WTC11 (cell line): ENCODE results near the gene C1orf167. TPM values are rescaled to one million over a fixed set of nuclear protein-coding genes. Genes with fewer than 3 reads are reported as not detected.

Source experiments
- ATAC-seq: fragments of 200-7000 bp; cut with Tn5 transposase; 2 replicates; pipeline ENCODE4 v1.10.0; 2021; ENCODE audit warnings: mild to moderate bottlenecking, moderate library complexity
- CTCF ChIA-PET: fragments of 300-600 bp; sonication (Branson Sonifier 250); formaldehyde crosslinking; loops from one replicate; lab custom pipeline; 2021; ENCODE audit warnings: antibody characterized with exemption; lab: Charles Lee
- POLR2A ChIA-PET: fragments of 350-600 bp; sonication (Branson Sonifier 250); formaldehyde crosslinking; loops from one replicate; lab custom pipeline; 2021; ENCODE audit warnings: antibody characterized with exemption; lab: Charles Lee
- DNase-seq: peaks from one replicate; pipeline ENCODE4 v3.0.0; 2021; ENCODE audit warnings: low spot score
- H3K27ac Mint-ChIP-seq: 2 replicates; pipeline ENCODE4 v1.8.0; 2021; ENCODE audit warnings: mixed read lengths
- H3K27me3 Mint-ChIP-seq: 2 replicates; pipeline ENCODE4 v1.8.0; 2021; ENCODE audit warnings: low read depth, mild to moderate bottlenecking, moderate library complexity, mixed read lengths
- H3K36me3 Mint-ChIP-seq: 2 replicates; pipeline ENCODE4 v1.8.0; 2021; ENCODE audit warnings: mixed read lengths
- H3K4me1 Mint-ChIP-seq: 2 replicates; pipeline ENCODE4 v1.8.0; 2022; ENCODE audit warnings: mixed read lengths
- H3K4me3 Mint-ChIP-seq: 2 replicates; pipeline ENCODE4 v1.8.0; 2021; ENCODE audit warnings: mild to moderate bottlenecking, moderate library complexity, mixed read lengths
- H3K9me3 Mint-ChIP-seq: 2 replicates; pipeline ENCODE4 v1.8.0; 2021; ENCODE audit warnings: mixed read lengths
- AR ChIP-seq: fragments of 250-450 bp; sonication (Bioruptor Pico); IDR thresholded peaks from 2 replicates; pipeline ENCODE4 v1.9.0; 2021; ENCODE audit warnings: mild to moderate bottlenecking
- CREB1 ChIP-seq: sonication (generic); formaldehyde crosslinking; IDR thresholded peaks from 2 replicates; pipeline ENCODE4 v1.8.0; 2023; ENCODE audit warnings: mild to moderate bottlenecking, missing genetic modification reagents
- FOXJ3 ChIP-seq: sonication (generic); formaldehyde crosslinking; IDR thresholded peaks from 2 replicates; pipeline ENCODE4 v1.9.0; 2021; ENCODE audit warnings: missing genetic modification reagents, mild to moderate bottlenecking, borderline replicate concordance
- GRHL2 ChIP-seq: fragments of 250-450 bp; sonication (Bioruptor Pico); IDR thresholded peaks from 2 replicates; pipeline ENCODE4 v1.8.0; 2022; ENCODE audit warnings: mild to moderate bottlenecking, moderate library complexity; ENCODE audit not compliant: insufficient replicate concordance, severe bottlenecking
- NFATC4 ChIP-seq: fragments of 250-450 bp; sonication (Bioruptor Pico); IDR thresholded peaks from 2 replicates; pipeline ENCODE4 v1.9.0; 2021; ENCODE audit warnings: mild to moderate bottlenecking
- NR3C1 ChIP-seq: sonication (generic); formaldehyde crosslinking; conservative IDR thresholded peaks from 2 replicates; pipeline ENCODE4 v1.8.1; 2023; ENCODE audit warnings: low read depth, mild to moderate bottlenecking, missing genetic modification reagents
- SOX15 ChIP-seq: fragments of 250-450 bp; sonication (Bioruptor Pico); IDR thresholded peaks from 2 replicates; pipeline ENCODE4 v1.9.0; 2021; ENCODE audit warnings: mild to moderate bottlenecking
- TEAD4 ChIP-seq: sonication (generic); formaldehyde crosslinking; IDR thresholded peaks from 2 replicates; pipeline ENCODE4 v1.8.0; 2022; ENCODE audit warnings: mild to moderate bottlenecking, missing genetic modification reagents
- TP53 ChIP-seq: sonication (generic); formaldehyde crosslinking; IDR thresholded peaks from 2 replicates; pipeline ENCODE4 v1.8.1; 2023; ENCODE audit warnings: mild to moderate bottlenecking, missing genetic modification reagents
- ZNF121 ChIP-seq: sonication (generic); formaldehyde crosslinking; IDR thresholded peaks from 2 replicates; pipeline ENCODE4 v1.8.0; 2023; ENCODE audit warnings: missing genetic modification reagents
- ZSCAN18 ChIP-seq: fragments of 250-450 bp; sonication (Bioruptor Pico); IDR thresholded peaks from 2 replicates; pipeline ENCODE4 v2.1.2; 2022; ENCODE audit warnings: mild to moderate bottlenecking, moderate library complexity
- total RNA-seq: library from RNA; stranded (reverse); gene quantifications from 3 replicates; pipeline ENCODE4 v1.2.3, GENCODE V29; 2021
- TF ChIP-seq, protein P1 (sequence below): fragments of 250-450 bp; sonication (Bioruptor Pico); IDR thresholded peaks from 2 replicates; pipeline ENCODE4 v1.9.0; 2021; ENCODE audit warnings: moderate library complexity, mild to moderate bottlenecking, inconsistent platforms, borderline replicate concordance
- TF ChIP-seq, protein P2 (sequence below): sonication (generic); formaldehyde crosslinking; IDR thresholded peaks from 2 replicates; pipeline ENCODE4 v1.8.1; 2022; ENCODE audit warnings: low read depth, missing genetic modification reagents, borderline replicate concordance
- TF ChIP-seq, protein P3 (sequence below): sonication (generic); formaldehyde crosslinking; IDR thresholded peaks from 2 replicates; pipeline ENCODE4 v1.8.1; 2023; ENCODE audit warnings: mild to moderate bottlenecking, missing genetic modification reagents
- TF ChIP-seq, protein P4 (sequence below): sonication (generic); formaldehyde crosslinking; IDR thresholded peaks from 2 replicates; pipeline ENCODE4 v1.8.1; 2022; ENCODE audit warnings: mild to moderate bottlenecking, moderate library complexity, missing genetic modification reagents
- TF ChIP-seq, protein P5 (sequence below): sonication (generic); formaldehyde crosslinking; IDR thresholded peaks from 2 replicates; pipeline ENCODE4 v1.8.1; 2023; ENCODE audit warnings: mild to moderate bottlenecking, moderate library complexity, missing genetic modification reagents
- TF ChIP-seq, protein P6 (sequence below): sonication (generic); formaldehyde crosslinking; IDR thresholded peaks from 2 replicates; pipeline ENCODE4 v1.8.1; 2022; ENCODE audit warnings: mild to moderate bottlenecking, missing genetic modification reagents, moderate library complexity, borderline replicate concordance

The C1orf167 gene
- total RNA-seq, 1 experiment from 2014 or later: 1.2 TPM

DNA sequence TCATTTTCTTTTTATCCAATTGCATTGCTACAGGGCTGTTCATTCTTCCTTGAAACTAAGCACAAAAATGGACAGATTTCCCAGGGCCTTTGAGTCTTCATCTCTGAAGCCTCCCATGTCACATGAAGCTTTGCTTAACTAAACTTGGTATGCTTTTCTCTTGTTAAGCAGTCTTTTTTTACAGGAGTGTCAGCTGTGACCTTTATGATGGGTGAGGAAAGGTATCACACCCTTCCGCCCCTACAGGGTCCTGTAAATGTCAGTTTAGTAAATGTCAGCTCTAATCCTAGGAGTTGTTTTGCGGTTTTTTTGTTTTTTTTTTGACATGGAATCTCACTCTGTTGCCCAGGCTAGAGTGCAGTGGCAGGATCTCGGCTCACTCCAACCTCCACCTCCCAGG, 28.7 kb upstream of the C1orf167 start (continued):
- TF ChIP-seq, protein P1, sequence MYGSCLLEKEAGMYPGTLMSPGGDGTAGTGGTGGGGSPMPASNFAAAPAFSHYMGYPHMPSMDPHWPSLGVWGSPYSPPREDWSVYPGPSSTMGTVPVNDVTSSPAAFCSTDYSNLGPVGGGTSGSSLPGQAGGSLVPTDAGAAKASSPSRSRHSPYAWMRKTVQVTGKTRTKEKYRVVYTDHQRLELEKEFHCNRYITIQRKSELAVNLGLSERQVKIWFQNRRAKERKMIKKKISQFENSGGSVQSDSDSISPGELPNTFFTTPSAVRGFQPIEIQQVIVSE (CRISPR knock-in tag): no peak
- TF ChIP-seq TEAD4: no peak
- no peak for TF ChIP-seq CREB1 (CRISPR knock-in tag)
- TF ChIP-seq, protein P2, sequence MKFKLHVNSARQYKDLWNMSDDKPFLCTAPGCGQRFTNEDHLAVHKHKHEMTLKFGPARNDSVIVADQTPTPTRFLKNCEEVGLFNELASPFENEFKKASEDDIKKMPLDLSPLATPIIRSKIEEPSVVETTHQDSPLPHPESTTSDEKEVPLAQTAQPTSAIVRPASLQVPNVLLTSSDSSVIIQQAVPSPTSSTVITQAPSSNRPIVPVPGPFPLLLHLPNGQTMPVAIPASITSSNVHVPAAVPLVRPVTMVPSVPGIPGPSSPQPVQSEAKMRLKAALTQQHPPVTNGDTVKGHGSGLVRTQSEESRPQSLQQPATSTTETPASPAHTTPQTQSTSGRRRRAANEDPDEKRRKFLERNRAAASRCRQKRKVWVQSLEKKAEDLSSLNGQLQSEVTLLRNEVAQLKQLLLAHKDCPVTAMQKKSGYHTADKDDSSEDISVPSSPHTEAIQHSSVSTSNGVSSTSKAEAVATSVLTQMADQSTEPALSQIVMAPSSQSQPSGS: no peak
- TF ChIP-seq, protein P3, sequence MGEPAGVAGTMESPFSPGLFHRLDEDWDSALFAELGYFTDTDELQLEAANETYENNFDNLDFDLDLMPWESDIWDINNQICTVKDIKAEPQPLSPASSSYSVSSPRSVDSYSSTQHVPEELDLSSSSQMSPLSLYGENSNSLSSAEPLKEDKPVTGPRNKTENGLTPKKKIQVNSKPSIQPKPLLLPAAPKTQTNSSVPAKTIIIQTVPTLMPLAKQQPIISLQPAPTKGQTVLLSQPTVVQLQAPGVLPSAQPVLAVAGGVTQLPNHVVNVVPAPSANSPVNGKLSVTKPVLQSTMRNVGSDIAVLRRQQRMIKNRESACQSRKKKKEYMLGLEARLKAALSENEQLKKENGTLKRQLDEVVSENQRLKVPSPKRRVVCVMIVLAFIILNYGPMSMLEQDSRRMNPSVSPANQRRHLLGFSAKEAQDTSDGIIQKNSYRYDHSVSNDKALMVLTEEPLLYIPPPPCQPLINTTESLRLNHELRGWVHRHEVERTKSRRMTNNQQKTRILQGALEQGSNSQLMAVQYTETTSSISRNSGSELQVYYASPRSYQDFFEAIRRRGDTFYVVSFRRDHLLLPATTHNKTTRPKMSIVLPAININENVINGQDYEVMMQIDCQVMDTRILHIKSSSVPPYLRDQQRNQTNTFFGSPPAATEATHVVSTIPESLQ (CRISPR knock-in tag): no peak
- no peak for TF ChIP-seq FOXJ3 (CRISPR knock-in tag)
- TF ChIP-seq ZSCAN18 (CRISPR knock-in tag): no peak
- TF ChIP-seq NR3C1 (CRISPR knock-in tag): no peak
- TF ChIP-seq, protein P4, sequence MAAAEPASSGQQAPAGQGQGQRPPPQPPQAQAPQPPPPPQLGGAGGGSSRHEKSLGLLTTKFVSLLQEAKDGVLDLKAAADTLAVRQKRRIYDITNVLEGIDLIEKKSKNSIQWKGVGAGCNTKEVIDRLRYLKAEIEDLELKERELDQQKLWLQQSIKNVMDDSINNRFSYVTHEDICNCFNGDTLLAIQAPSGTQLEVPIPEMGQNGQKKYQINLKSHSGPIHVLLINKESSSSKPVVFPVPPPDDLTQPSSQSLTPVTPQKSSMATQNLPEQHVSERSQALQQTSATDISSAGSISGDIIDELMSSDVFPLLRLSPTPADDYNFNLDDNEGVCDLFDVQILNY: no peak
- no peak for TF ChIP-seq GRHL2 (CRISPR knock-in tag)
- no peak for TF ChIP-seq ZNF121 (CRISPR knock-in tag)
- TF ChIP-seq NFATC4: no peak

DNA sequence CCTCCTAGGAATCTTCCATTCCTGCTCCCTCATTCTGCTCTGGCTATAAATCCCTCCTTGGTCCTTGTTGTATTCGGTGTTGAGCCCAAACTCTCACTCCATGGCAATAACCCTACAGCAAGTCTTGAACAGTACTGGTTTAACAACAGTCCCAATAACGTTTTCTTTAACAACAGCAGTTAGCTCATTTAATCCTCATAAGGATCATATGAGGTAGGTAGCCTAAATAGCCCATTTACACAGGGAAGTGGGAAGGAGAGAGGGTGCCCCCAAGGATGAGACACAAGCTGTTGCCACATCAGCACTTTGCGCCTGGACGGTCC, 26.5 kb upstream of the C1orf167 start:
- Mint-ChIP-seq H3K4me1 (peaks cover 46% of the 10 kb centered on the region), H3K27me3 (no peaks in the 10 kb centered on the region; the same call in 1 of the 2 replicates), H3K27ac (no peak overlapping the region; the same call in 1 of the 2 replicates), H3K4me3 (peak overlapping the region; percentile 94), H3K9me3 (no peaks in the 10 kb centered on the region), H3K36me3 (no peaks in the 10 kb centered on the region; the same call in 1 of the 2 replicates)
- CTCF ChIA-PET: interaction anchor here (0.9 to 3.8 kb wide), 9 partner anchors 16 to 90 kb away, joined by 3 to 19 read pairs (median 13); partner anchors contain the start of genes FBXO6 and MAD2L2
- ATAC-seq (no peak), DNase-seq (no peak)
- POLR2A ChIA-PET: interaction anchor here (0.8 to 1.5 kb wide), 6 partner anchors 51 to 80 kb away, joined by 3 to 4 read pairs (median 3); partner anchors contain the start of genes FBXO44, FBXO6 and MAD2L2
- TF ChIP-seq, protein P5, sequence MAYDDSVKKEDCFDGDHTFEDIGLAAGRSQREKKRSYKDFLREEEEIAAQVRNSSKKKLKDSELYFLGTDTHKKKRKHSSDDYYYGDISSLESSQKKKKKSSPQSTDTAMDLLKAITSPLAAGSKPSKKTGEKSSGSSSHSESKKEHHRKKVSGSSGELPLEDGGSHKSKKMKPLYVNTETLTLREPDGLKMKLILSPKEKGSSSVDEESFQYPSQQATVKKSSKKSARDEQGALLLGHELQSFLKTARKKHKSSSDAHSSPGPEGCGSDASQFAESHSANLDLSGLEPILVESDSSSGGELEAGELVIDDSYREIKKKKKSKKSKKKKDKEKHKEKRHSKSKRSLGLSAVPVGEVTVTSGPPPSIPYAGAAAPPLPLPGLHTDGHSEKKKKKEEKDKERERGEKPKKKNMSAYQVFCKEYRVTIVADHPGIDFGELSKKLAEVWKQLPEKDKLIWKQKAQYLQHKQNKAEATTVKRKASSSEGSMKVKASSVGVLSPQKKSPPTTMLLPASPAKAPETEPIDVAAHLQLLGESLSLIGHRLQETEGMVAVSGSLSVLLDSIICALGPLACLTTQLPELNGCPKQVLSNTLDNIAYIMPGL (CRISPR knock-in tag): no peak
- TF ChIP-seq TP53 (CRISPR knock-in tag): no peak
- TF ChIP-seq, protein P6, sequence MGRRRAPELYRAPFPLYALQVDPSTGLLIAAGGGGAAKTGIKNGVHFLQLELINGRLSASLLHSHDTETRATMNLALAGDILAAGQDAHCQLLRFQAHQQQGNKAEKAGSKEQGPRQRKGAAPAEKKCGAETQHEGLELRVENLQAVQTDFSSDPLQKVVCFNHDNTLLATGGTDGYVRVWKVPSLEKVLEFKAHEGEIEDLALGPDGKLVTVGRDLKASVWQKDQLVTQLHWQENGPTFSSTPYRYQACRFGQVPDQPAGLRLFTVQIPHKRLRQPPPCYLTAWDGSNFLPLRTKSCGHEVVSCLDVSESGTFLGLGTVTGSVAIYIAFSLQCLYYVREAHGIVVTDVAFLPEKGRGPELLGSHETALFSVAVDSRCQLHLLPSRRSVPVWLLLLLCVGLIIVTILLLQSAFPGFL (CRISPR knock-in tag): no peak
- TF ChIP-seq SOX15 (CRISPR knock-in tag): no peak
- TF ChIP-seq AR: no peak
